SU-DHL-6 (cell line): ENCODE measurements around the gene B4GALNT3.

ENCODE experiments used
- H2AFZ ChIP-seq: fragments of 200-600 bp; sonication (generic); 2 replicates; pipeline ENCODE4 v1.6.1; 2014; ENCODE audit warnings: low read depth, mild to moderate bottlenecking, moderate library complexity, mixed read lengths, antibody characterized with exemption, low read length; ENCODE audit not compliant: severe bottlenecking
- H3F3A ChIP-seq: fragments of 200-600 bp; shearing (Covaris generic); 2 replicates; pipeline ENCODE4 v1.6.0; 2016; ENCODE audit warnings: antibody characterized with exemption, mild to moderate bottlenecking; ENCODE audit not compliant: insufficient read depth
- H3K27ac ChIP-seq: fragments of 200-600 bp; sonication (generic); 2 replicates; pipeline ENCODE4 v1.5.1; 2016; ENCODE audit warnings: low read depth, mild to moderate bottlenecking, low read length, moderate library complexity, mixed read lengths
- H3K27me3 ChIP-seq: fragments of 200-600 bp; sonication (generic), shearing (Covaris generic); 2 replicates; pipeline ENCODE4 v1.6.0; 2014; ENCODE audit warnings: mild to moderate bottlenecking, low read length
- H3K36me3 ChIP-seq: fragments of 200-600 bp; sonication (generic); 2 replicates; pipeline ENCODE4 v1.6.1; 2014; ENCODE audit warnings: mild to moderate bottlenecking, low read length, mixed read lengths
- H3K4me2 ChIP-seq: fragments of 300-600, 200-600 bp; shearing (Covaris generic), sonication (generic); 2 replicates; pipeline ENCODE4 v1.6.0; 2014; ENCODE audit warnings: low read length, low read depth, mild to moderate bottlenecking; ENCODE audit not compliant: poor library complexity, severe bottlenecking
- H3K4me3 ChIP-seq: fragments of 200-600 bp; sonication (generic); 2 replicates; pipeline ENCODE4 v1.5.1; 2014; ENCODE audit warnings: antibody characterized with exemption, low read length, mild to moderate bottlenecking, mixed read lengths; ENCODE audit not compliant: insufficient read depth, poor library complexity, severe bottlenecking
- H3K79me2 ChIP-seq: fragments of 200-600 bp; sonication (generic); 2 replicates; pipeline ENCODE4 v1.6.1; 2014; ENCODE audit warnings: mild to moderate bottlenecking, low read length, moderate library complexity; ENCODE audit not compliant: insufficient read depth
- H3K9ac ChIP-seq: fragments of 200-600 bp; sonication (generic); 2 replicates; pipeline ENCODE4 v1.7.0; 2014; ENCODE audit warnings: mild to moderate bottlenecking, low read length
- H3K9me2 ChIP-seq: fragments of 200-600 bp; sonication (generic); replicated peaks from 2 replicates; pipeline ENCODE4 v1.6.1; 2014; ENCODE audit warnings: low read length; ENCODE audit not compliant: insufficient read depth
- H3K9me3 ChIP-seq: fragments of 200-600 bp; sonication (generic); 2 replicates; pipeline ENCODE4 v1.6.1; 2014; ENCODE audit warnings: low read length, mixed read lengths; ENCODE audit not compliant: insufficient read depth
- H4K20me1 ChIP-seq: fragments of 200-600 bp; sonication (generic); 2 replicates; pipeline ENCODE4 v1.6.1; 2014; ENCODE audit warnings: low read depth, mild to moderate bottlenecking, antibody characterized with exemption, low read length, moderate library complexity, mixed read lengths
- EZH2phosphoT487 ChIP-seq: fragments of 200-600 bp; sonication (generic), shearing (Covaris generic); conservative IDR thresholded peaks from 2 replicates; pipeline ENCODE4 v1.6.1; 2018; ENCODE audit warnings: mild to moderate bottlenecking, antibody characterized with exemption, low read length, moderate library complexity, mixed read lengths
- TF ChIP-seq, protein P1 (sequence below): fragments of 200-600 bp; sonication (generic); IDR thresholded peaks from one replicate; pipeline ENCODE4 v1.5.1; 2017; ENCODE audit warnings: antibody characterized with exemption, mild to moderate bottlenecking, low read length, moderate library complexity; ENCODE audit not compliant: insufficient read depth, poor library complexity, severe bottlenecking

The B4GALNT3 gene

DNA sequence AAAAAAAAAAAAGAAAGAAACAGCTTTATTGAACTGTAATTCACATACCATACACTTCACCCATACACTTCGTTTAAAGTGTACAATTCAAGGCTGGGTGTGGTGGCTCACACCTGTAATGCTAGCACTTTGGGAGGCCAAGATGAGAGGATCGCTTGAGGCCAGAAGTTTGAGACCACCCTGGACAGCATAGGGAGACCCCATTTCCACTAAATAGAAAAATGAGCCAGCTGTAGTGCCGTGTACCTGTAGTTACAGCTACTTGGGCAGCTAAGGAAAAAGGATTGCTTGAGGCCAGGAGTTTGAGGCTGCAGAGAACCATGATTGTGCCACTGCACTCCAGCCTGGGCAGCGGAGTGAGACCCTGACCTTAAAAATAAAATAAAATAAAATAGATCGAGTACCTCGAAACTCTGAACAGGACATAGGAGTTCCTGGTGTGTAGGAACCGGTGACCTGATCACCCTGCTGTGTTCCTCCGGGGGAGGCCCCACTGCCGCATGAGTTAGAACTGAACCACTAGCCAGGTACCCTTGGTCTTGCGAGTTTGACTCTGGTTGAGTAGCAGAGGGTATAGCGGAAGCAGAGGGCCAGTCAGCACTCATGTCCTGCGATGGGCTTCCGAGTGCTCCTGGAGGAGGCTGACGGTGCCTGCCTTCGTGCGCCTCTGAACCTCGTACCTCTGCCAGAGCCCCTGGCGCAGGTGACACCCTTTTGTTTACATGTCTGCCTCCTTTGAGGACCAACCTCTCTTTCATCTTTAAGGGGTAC lies 80.0 kb downstream of the B4GALNT3 start:
- H3K9me3 ChIP-seq = no peaks in the 10 kb centered on the region
- no peaks in the 10 kb centered on the region for H3K27me3 ChIP-seq
- no peaks in the 10 kb centered on the region for H3K79me2 ChIP-seq
- no peaks in the 10 kb centered on the region for H3F3A ChIP-seq
- H3K4me2 ChIP-seq = no peak overlapping the region
- H4K20me1 ChIP-seq = no peaks in the 10 kb centered on the region
- H3K9ac ChIP-seq = no peak overlapping the region
- H2AFZ ChIP-seq = no peak overlapping the region
- no peaks in the 10 kb centered on the region for H3K9me2 ChIP-seq
- no peak overlapping the region for H3K27ac ChIP-seq
- no peak overlapping the region for H3K4me3 ChIP-seq
- TF ChIP-seq, protein P1, sequence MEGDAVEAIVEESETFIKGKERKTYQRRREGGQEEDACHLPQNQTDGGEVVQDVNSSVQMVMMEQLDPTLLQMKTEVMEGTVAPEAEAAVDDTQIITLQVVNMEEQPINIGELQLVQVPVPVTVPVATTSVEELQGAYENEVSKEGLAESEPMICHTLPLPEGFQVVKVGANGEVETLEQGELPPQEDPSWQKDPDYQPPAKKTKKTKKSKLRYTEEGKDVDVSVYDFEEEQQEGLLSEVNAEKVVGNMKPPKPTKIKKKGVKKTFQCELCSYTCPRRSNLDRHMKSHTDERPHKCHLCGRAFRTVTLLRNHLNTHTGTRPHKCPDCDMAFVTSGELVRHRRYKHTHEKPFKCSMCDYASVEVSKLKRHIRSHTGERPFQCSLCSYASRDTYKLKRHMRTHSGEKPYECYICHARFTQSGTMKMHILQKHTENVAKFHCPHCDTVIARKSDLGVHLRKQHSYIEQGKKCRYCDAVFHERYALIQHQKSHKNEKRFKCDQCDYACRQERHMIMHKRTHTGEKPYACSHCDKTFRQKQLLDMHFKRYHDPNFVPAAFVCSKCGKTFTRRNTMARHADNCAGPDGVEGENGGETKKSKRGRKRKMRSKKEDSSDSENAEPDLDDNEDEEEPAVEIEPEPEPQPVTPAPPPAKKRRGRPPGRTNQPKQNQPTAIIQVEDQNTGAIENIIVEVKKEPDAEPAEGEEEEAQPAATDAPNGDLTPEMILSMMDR = no peak
- no peak for TF ChIP-seq EZH2phosphoT487
- no peaks in the 10 kb centered on the region for H3K36me3 ChIP-seq

DNA sequence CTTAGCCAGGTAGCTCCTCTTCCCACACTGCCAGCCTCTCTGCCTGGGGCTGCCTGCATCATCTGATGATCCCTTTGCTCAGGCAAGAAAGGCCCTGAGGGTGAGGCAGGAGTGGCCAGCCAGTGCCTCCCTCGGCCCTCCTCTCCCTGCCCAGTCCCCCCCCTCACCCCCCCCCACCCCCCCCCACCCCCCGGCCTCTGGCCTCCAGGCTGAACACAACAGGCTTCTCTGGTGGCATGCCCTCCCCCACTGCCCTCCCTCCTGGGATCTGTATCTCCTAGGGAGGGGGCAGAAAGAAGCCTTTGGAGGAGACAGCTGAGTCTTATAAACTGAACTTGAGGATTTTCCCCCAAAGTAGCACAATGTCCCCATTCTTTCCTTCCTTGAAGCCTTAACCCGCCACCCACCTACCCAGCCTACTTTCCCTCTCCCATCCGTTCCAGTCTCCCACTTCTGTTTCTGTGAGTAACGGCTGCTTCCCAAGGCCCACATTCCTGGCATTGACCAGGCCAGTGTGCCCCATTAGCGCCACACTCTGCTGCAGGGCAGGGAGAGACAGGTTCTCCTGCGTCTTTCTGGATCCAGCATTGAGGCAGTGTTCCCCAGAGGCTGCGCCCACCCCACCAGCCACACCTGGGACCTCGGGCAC lies 82.1 kb downstream of the B4GALNT3 start:
- Histone ChIP-seq H3K36me3 (no peaks in the 10 kb centered on the region), H3K27me3 (no peaks in the 10 kb centered on the region), H3K27ac (no peak overlapping the region), H3K9me2 (no peaks in the 10 kb centered on the region), H3F3A (no peaks in the 10 kb centered on the region), H3K4me2 (no peak overlapping the region), H3K79me2 (no peaks in the 10 kb centered on the region), H3K4me3 (no peak overlapping the region), H3K9me3 (no peaks in the 10 kb centered on the region), H4K20me1 (no peaks in the 10 kb centered on the region), H3K9ac (no peak overlapping the region), H2AFZ (no peak overlapping the region)
- no peak for TF ChIP-seq EZH2phosphoT487
- TF ChIP-seq, protein P1 = no peak

DNA sequence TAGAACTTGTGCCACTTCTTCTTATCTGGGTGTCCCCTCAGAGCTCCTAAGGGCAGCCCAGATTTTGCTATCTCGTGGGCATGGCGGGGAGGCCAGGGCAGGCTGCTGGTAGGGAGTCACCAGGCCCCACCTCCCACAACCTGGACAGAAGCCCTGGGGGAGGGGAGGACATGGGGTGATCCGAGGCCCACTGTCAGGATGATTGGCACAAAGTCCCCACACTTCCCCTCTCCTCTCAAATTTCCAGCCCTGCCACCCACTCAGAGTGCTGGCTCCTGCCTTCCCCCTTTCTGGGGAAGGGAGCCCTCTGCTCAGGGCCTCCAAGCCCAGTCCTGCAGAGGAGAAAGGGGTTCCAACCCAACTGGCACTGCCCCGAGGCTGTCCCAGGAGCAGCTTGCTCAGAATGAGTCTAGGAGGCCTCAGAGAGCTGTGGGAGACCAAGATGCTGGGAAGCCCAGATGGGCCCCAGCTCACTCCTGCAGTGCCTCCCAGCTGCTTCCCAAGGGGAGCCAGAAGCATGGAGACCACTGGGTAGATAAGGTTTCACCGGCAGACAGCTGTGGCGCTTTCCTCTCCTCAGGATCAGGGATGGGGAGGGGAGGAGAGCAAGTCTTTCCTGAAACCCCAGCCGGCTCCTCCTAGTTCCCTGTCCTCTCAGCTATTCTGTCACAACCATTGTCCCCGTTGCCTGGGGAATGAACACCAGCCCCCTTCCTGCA lies 82.8 kb downstream of the B4GALNT3 start:
- Histone ChIP-seq H3K4me2 (no peak overlapping the region), H3F3A (no peaks in the 10 kb centered on the region), H2AFZ (no peak overlapping the region), H3K27ac (no peak overlapping the region), H3K9me3 (no peaks in the 10 kb centered on the region), H4K20me1 (no peaks in the 10 kb centered on the region), H3K79me2 (no peaks in the 10 kb centered on the region), H3K9ac (no peak overlapping the region), H3K27me3 (no peaks in the 10 kb centered on the region), H3K9me2 (no peaks in the 10 kb centered on the region), H3K4me3 (no peak overlapping the region), H3K36me3 (no peaks in the 10 kb centered on the region)
- no peak for TF ChIP-seq EZH2phosphoT487
- TF ChIP-seq, protein P1 = no peak
